ENCODE measurements around the gene KLHL26. TPM values are rescaled to one million over a fixed set of nuclear protein-coding genes. Genes with fewer than 3 reads are reported as not detected.

The KLHL26 gene
- polyA plus RNA-seq, 3 donors: 1.6 to 3.2 (median 2.0) TPM

- H3K36me3 Mint-ChIP-seq: peaks cover 6 to 13% of the 10 kb centered on the region in 2 donors
Observed at GRCh38 chr19:18700501-18701249, 63.8 kb downstream of the KLHL26 start.

GRCh38 chr19:18701250-18701608 is 64.4 kb downstream of the KLHL26 start:
- H3K4me3 Mint-ChIP-seq: peak overlapping the region; percentile 84 to 87
- H3K36me3 Mint-ChIP-seq: peaks cover 6 to 7% of the 10 kb centered on the region in 2 donors
- Histone ChIP-seq H3K9ac (ENCODE audit: insufficient read depth, low read length, poor library complexity, severe bottlenecking) (peak overlapping the region; percentile 47), H3K9me3 (replicated peaks in 1 of 2; ENCODE audit: control insufficient read depth in 1 of 2, insufficient read depth in 1 of 2, low read length in 2 of 2) (no peaks in the 10 kb centered on the region), H3K27ac (ENCODE audit: low read depth in 1 of 2, low read length in 2 of 2) (no peak overlapping the region), H3K79me2 (ENCODE audit: insufficient read depth, low read length) (peaks cover 47% of the 10 kb centered on the region), H3K27me3 (ENCODE audit: control insufficient read depth in 2 of 2, insufficient read depth in 2 of 2, low read length in 2 of 2) (no peaks in the 10 kb centered on the region), H4K20me1 (ENCODE audit: insufficient read depth, low read length) (peaks cover 91% of the 10 kb centered on the region), H3K4me2 (replicated peaks; ENCODE audit: extremely low read depth, low read length, poor library complexity, severe bottlenecking) (peak overlapping the region; percentile 85), H3K4me3 (replicated peaks in 1 of 3; ENCODE audit: low read depth in 2 of 3, low read length in 3 of 3) (peak overlapping the region; percentile 29 to 80 (median 44)), H3K4me1 (ENCODE audit: control insufficient read depth in 1 of 2, insufficient read depth in 2 of 2, low read length in 2 of 2) (peaks cover 26% of the 10 kb centered on the region in 2 donors), H3K36me3 (replicated peaks in 1 of 2; ENCODE audit: control insufficient read depth in 1 of 2, insufficient read depth in 2 of 2, low read length in 2 of 2) (no peaks in the 10 kb centered on the region), H2AFZ (ENCODE audit: insufficient read depth, low read depth, low read length, poor library complexity, severe bottlenecking) (peak overlapping the region; percentile 75)
- TF ChIP-seq CTCF (IDR thresholded peaks at IDR 0.05): no peak
- WGBS (ENCODE audit: insufficient coverage): 21% methylated on average over 7 of the region's 7 CpGs
- peaks cover 28% of the 10 kb centered on the region for H3K4me1 Mint-ChIP-seq
- peaks cover 0 to 8% (median 4%) of the 10 kb centered on the region in 3 donors for H3K27me3 Mint-ChIP-seq (ENCODE audit: low read depth in 3 of 3)
- no peak overlapping the region for H3K27ac Mint-ChIP-seq
- H3K9me3 Mint-ChIP-seq: no peaks in the 10 kb centered on the region
- DNase-seq: no peak
- intact Hi-C loops (cut with micrococcal nuclease): loop anchor here (5.0 to 10.0 kb wide), 2 partner anchors 44 to 144 kb away; no protein-coding TSS in a partner anchor

More at GRCh38 chr19:18700501-18701249, 63.8 kb downstream of the KLHL26 start:
- WGBS (ENCODE audit: insufficient coverage): 2% methylated on average over 27 of the region's 35 CpGs
- TF ChIP-seq CTCF (IDR thresholded peaks at IDR 0.05): no peak
- Histone ChIP-seq H2AFZ (ENCODE audit: insufficient read depth, low read depth, low read length, poor library complexity, severe bottlenecking) (peak overlapping the region; percentile 75), H3K4me3 (replicated peaks in 1 of 3; ENCODE audit: low read depth in 2 of 3, low read length in 3 of 3) (peak overlapping the region; percentile 29 to 80 (median 44)), H3K79me2 (ENCODE audit: insufficient read depth, low read length) (peaks cover 47% of the 10 kb centered on the region), H3K36me3 (replicated peaks in 1 of 2; ENCODE audit: control insufficient read depth in 1 of 2, insufficient read depth in 2 of 2, low read length in 2 of 2) (no peaks in the 10 kb centered on the region), H3K27ac (ENCODE audit: low read depth in 1 of 2, low read length in 2 of 2) (peak overlapping the region; percentile 25 to 41), H3K9me3 (replicated peaks in 1 of 2; ENCODE audit: control insufficient read depth in 1 of 2, insufficient read depth in 1 of 2, low read length in 2 of 2) (no peaks in the 10 kb centered on the region), H4K20me1 (ENCODE audit: insufficient read depth, low read length) (peaks cover 93% of the 10 kb centered on the region), H3K9ac (ENCODE audit: insufficient read depth, low read length, poor library complexity, severe bottlenecking) (peak overlapping the region; percentile 47), H3K27me3 (ENCODE audit: control insufficient read depth in 2 of 2, insufficient read depth in 2 of 2, low read length in 2 of 2) (no peaks in the 10 kb centered on the region), H3K4me2 (replicated peaks; ENCODE audit: extremely low read depth, low read length, poor library complexity, severe bottlenecking) (peak overlapping the region; percentile 85), H3K4me1 (ENCODE audit: control insufficient read depth in 1 of 2, insufficient read depth in 2 of 2, low read length in 2 of 2) (peaks cover 26% of the 10 kb centered on the region in 2 donors)
- peaks cover 0 to 8% (median 4%) of the 10 kb centered on the region in 3 donors for H3K27me3 Mint-ChIP-seq (ENCODE audit: low read depth in 3 of 3)
- peaks cover 28% of the 10 kb centered on the region for H3K4me1 Mint-ChIP-seq
- peak overlapping the region in 2 of 7 donors; percentile 38 to 63 for H3K27ac Mint-ChIP-seq
- peak; percentile 32 to 55 (median 50) for DNase-seq
- H3K9me3 Mint-ChIP-seq: no peaks in the 10 kb centered on the region
- intact Hi-C loops (cut with micrococcal nuclease): loop anchor here (5.0 to 10.0 kb wide), 2 partner anchors 43 to 144 kb away; no protein-coding TSS in a partner anchor
- peak overlapping the region; percentile 84 to 87 for H3K4me3 Mint-ChIP-seq

All from CD14-positive monocyte (primary cell).